Activated naive CD4-positive, alpha-beta T cell treated with anti-CD3 and anti-CD28 coated beads, Interleukin-2, amount 50 U/mL, for 72 hours (primary cell): ENCODE results near the gene PRR18. TPM values are rescaled to one million over a fixed set of nuclear protein-coding genes. Genes with fewer than 3 reads are reported as not detected.
A peak's percentile ranks its signal among the peaks of the same experiment; 100 is the strongest.

Experiments
- ATAC-seq, 2 donors: fragments of 150-1000 bp; cut with Tn5 transposase; 2 replicates each; pipeline ENCODE4 v1.10.0; 2021; ENCODE audit warnings: mild to moderate bottlenecking in 2 of 2, moderate library complexity in 2 of 2
- DNase-seq, 2 donors: peaks; one replicate each; pipeline ENCODE4 v3.0.0; 2021 to 2022; ENCODE audit warnings: low spot score in 2 of 2
- H3K27ac Mint-ChIP-seq, 2 donors: one replicate each; pipeline ENCODE4 v1.8.0; 2022; ENCODE audit warnings: mild to moderate bottlenecking in 2 of 2, mixed read lengths in 2 of 2
- H3K36me3 Mint-ChIP-seq, 2 donors: one replicate each; pipeline ENCODE4 v1.8.0; 2022; ENCODE audit warnings: mixed read lengths in 2 of 2
- H3K9me3 Mint-ChIP-seq, 2 donors: one replicate each; pipeline ENCODE4 v1.8.0; 2022; ENCODE audit warnings: mixed read lengths in 2 of 2
- total RNA-seq, 2 donors: library from RNA; stranded (reverse); gene quantifications; one replicate each; pipeline ENCODE4 v1.2.3, GENCODE V29; 2022

PRR18 gene
- total RNA-seq, 2 donors from 2014 or later: 0.14 TPM; not detected in 1

- no peaks in the 10 kb centered on the region for H3K9me3 Mint-ChIP-seq
- H3K36me3 Mint-ChIP-seq: peaks cover 10 to 16% of the 10 kb centered on the region in 2 donors
- peak overlapping the region; percentile 86 to 93 for H3K27ac Mint-ChIP-seq
- ATAC-seq (no peak), DNase-seq (no peak)
These were observed 33.3 kb upstream of the PRR18 start for GRCh38 chr6:166341464-166341863.

- ATAC-seq (no peak), DNase-seq (no peak)
- H3K9me3 Mint-ChIP-seq: no peaks in the 10 kb centered on the region
- H3K36me3 Mint-ChIP-seq: peaks cover 16 to 30% of the 10 kb centered on the region in 2 donors
- H3K27ac Mint-ChIP-seq: no peak overlapping the region
These were observed 30.7 kb upstream of the PRR18 start for GRCh38 chr6:166338854-166339253.

- H3K36me3 Mint-ChIP-seq: peaks cover 14 to 31% of the 10 kb centered on the region in 2 donors
These were observed 28.7 kb upstream of the PRR18 start for GRCh38 chr6:166336847-166337246.

GRCh38 chr6:166335378-166336302 lies 27.4 kb upstream of the PRR18 start:
- no peaks in the 10 kb centered on the region for H3K9me3 Mint-ChIP-seq

More at GRCh38 chr6:166336847-166337246, 28.7 kb upstream of the PRR18 start:
- no peak for DNase-seq
- ATAC-seq: no peak
- no peaks in the 10 kb centered on the region for H3K9me3 Mint-ChIP-seq
- no peak overlapping the region for H3K27ac Mint-ChIP-seq

GRCh38 chr6:166334878-166335277 lies 26.7 kb upstream of the PRR18 start:
- no peak for DNase-seq
- no peak for ATAC-seq
- Mint-ChIP-seq H3K36me3 (peaks cover 10 to 26% of the 10 kb centered on the region in 2 donors), H3K27ac (no peak overlapping the region), H3K9me3 (no peaks in the 10 kb centered on the region)

More at GRCh38 chr6:166335378-166336302, 27.4 kb upstream of the PRR18 start:
- Mint-ChIP-seq H3K36me3 (peaks cover 10 to 26% of the 10 kb centered on the region in 2 donors), H3K27ac (no peak overlapping the region)
- DNase-seq: no peak
- ATAC-seq: no peak

- H3K9me3 Mint-ChIP-seq: no peaks in the 10 kb centered on the region
- ATAC-seq (peak; percentile 90 to 96), DNase-seq (no peak)
- H3K27ac Mint-ChIP-seq: peak overlapping the region; percentile 1 to 9
- H3K36me3 Mint-ChIP-seq: peaks cover 10 to 26% of the 10 kb centered on the region in 2 donors
These were observed 25.2 kb upstream of the PRR18 start for GRCh38 chr6:166333172-166333995.

GRCh38 chr6:166331503-166332415 lies 23.6 kb upstream of the PRR18 start:
- Mint-ChIP-seq H3K27ac (no peak overlapping the region), H3K9me3 (no peaks in the 10 kb centered on the region), H3K36me3 (peaks cover 5 to 18% of the 10 kb centered on the region in 2 donors)
- DNase-seq (no peak), ATAC-seq (no peak)

GRCh38 chr6:166330612-166331011 lies 22.4 kb upstream of the PRR18 start:
- Mint-ChIP-seq H3K27ac (no peak overlapping the region), H3K9me3 (no peaks in the 10 kb centered on the region), H3K36me3 (peaks cover 5 to 18% of the 10 kb centered on the region in 2 donors)
- DNase-seq (no peak), ATAC-seq (no peak)

GRCh38 chr6:166325383-166326042 lies 17.3 kb upstream of the PRR18 start:
- H3K36me3 Mint-ChIP-seq: peaks cover 0 to 5% of the 10 kb centered on the region in 2 donors
- no peak for DNase-seq
- no peaks in the 10 kb centered on the region for H3K9me3 Mint-ChIP-seq
- no peak overlapping the region for H3K27ac Mint-ChIP-seq
- no peak for ATAC-seq

- H3K36me3 Mint-ChIP-seq: peaks cover 0 to 5% of the 10 kb centered on the region in 2 donors
- H3K27ac Mint-ChIP-seq: no peak overlapping the region
- ATAC-seq (no peak), DNase-seq (no peak)
- H3K9me3 Mint-ChIP-seq: no peaks in the 10 kb centered on the region
These were observed 15.2 kb upstream of the PRR18 start for GRCh38 chr6:166323395-166323794.

- no peak for ATAC-seq
- DNase-seq: no peak
- no peak overlapping the region for H3K27ac Mint-ChIP-seq
- H3K9me3 Mint-ChIP-seq: no peaks in the 10 kb centered on the region
- H3K36me3 Mint-ChIP-seq: no peaks in the 10 kb centered on the region
These were observed 10.7 kb upstream of the PRR18 start for GRCh38 chr6:166318649-166319600.

- ATAC-seq: no peak
- no peaks in the 10 kb centered on the region for H3K36me3 Mint-ChIP-seq
- H3K9me3 Mint-ChIP-seq: no peaks in the 10 kb centered on the region
- H3K27ac Mint-ChIP-seq: no peak overlapping the region
- DNase-seq: no peak
These were observed 10.0 kb upstream of the PRR18 start for GRCh38 chr6:166318227-166318626.

GRCh38 chr6:166317261-166318212 lies 9.3 kb upstream of the PRR18 start:
- DNase-seq (no peak), ATAC-seq (no peak)
- H3K27ac Mint-ChIP-seq: peak overlapping the region in 1 of 2 donors; percentile 51
- H3K9me3 Mint-ChIP-seq: no peaks in the 10 kb centered on the region
- no peaks in the 10 kb centered on the region for H3K36me3 Mint-ChIP-seq

GRCh38 chr6:166315436-166315835 lies 7.2 kb upstream of the PRR18 start:
- H3K9me3 Mint-ChIP-seq: no peaks in the 10 kb centered on the region
- no peaks in the 10 kb centered on the region for H3K36me3 Mint-ChIP-seq
- ATAC-seq: no peak
- no peak for DNase-seq
- no peak overlapping the region for H3K27ac Mint-ChIP-seq
